Measurements from ENCODE around the gene ADGRG6. TPM values are rescaled to one million over a fixed set of nuclear protein-coding genes. Genes with fewer than 3 reads are reported as not detected.

The ADGRG6 gene
- total RNA-seq, 1 experiment from 2014 or later = 2.5 TPM

GRCh38 chr6:142350309-142350708 is 48.5 kb downstream of the ADGRG6 start:
- Histone ChIP-seq H3K4me1 (ENCODE audit: insufficient read depth, low read length) (no peaks in the 10 kb centered on the region), H2BK15ac (ENCODE audit: low read depth, low read length) (no peak overlapping the region), H3K9ac (ENCODE audit: extremely low read depth, insufficient read length, low read length) (no peak overlapping the region), H3K9me3 (ENCODE audit: control insufficient read depth, low read depth, low read length) (no peaks in the 10 kb centered on the region), H4K5ac (ENCODE audit: insufficient read length, low read depth, low read length) (no peak overlapping the region), H3K4ac (ENCODE audit: low read depth, low read length) (no peak overlapping the region), H4K91ac (ENCODE audit: insufficient read length, low read depth, low read length) (no peak overlapping the region), H2AK5ac (ENCODE audit: insufficient read length, low read length) (no peak overlapping the region), H2BK120ac (ENCODE audit: low read depth, low read length, poor library complexity, severe bottlenecking) (no peak overlapping the region), H4K8ac (replicated peaks; ENCODE audit: insufficient read length, low read depth, low read length) (no peak overlapping the region), H4K20me1 (ENCODE audit: control insufficient read depth, insufficient read depth, insufficient read length) (no peaks in the 10 kb centered on the region), H2BK20ac (ENCODE audit: low read depth, low read length, poor library complexity, severe bottlenecking) (no peak overlapping the region), H3K27ac (ENCODE audit: insufficient read length, low read depth, low read length) (no peak overlapping the region), H3K56ac (ENCODE audit: insufficient read length, low read depth, low read length) (no peak overlapping the region), H3K79me2 (ENCODE audit: insufficient read depth, low read length) (no peaks in the 10 kb centered on the region), H3K27me3 (ENCODE audit: insufficient read depth, low read length) (no peaks in the 10 kb centered on the region), H3K18ac (ENCODE audit: insufficient read length, low read depth, low read length) (no peak overlapping the region), H2AFZ (ENCODE audit: low read length) (no peak overlapping the region), H3K23me2 (ENCODE audit: insufficient read length, low read depth, low read length, poor library complexity, severe bottlenecking) (no peaks in the 10 kb centered on the region), H3K79me1 (ENCODE audit: insufficient read depth, low read depth, low read length, poor library complexity, severe bottlenecking) (no peaks in the 10 kb centered on the region), H3K14ac (ENCODE audit: insufficient read depth, low read length) (no peak overlapping the region), H3T11ph (ENCODE audit: low read length) (no peak overlapping the region), H3K23ac (ENCODE audit: insufficient read length, low read depth, low read length) (no peak overlapping the region), H2BK12ac (ENCODE audit: insufficient read length, low read depth, low read length) (no peak overlapping the region), H2BK5ac (ENCODE audit: insufficient read length, low read length) (no peak overlapping the region), H3K4me2 (ENCODE audit: insufficient read depth, insufficient read length, low read length) (no peak overlapping the region)
- H3K27me3 Mint-ChIP-seq (ENCODE audit: low read depth) = no peaks in the 10 kb centered on the region
- H3K36me3 Mint-ChIP-seq (ENCODE audit: insufficient read depth in 1 of 3, low read depth in 3 of 3) = no peaks in the 10 kb centered on the region; a peak in 1 of 7 replicates
- H3K27ac Mint-ChIP-seq = no peak overlapping the region
- H3K4me1 Mint-ChIP-seq = no peaks in the 10 kb centered on the region
- no CpG with 5 or more reads among the region's 1 CpG for WGBS (ENCODE audit: extremely low coverage, insufficient read length, low lambda C conversion rate)
- no peak for DNase-seq
- no peak overlapping the region for H3K4me3 Mint-ChIP-seq
- H3K9me3 Mint-ChIP-seq = peaks cover 4 to 9% of the 10 kb centered on the region in 2 experiments; a peak in 3 of 5 replicates
- no peak for TF ChIP-seq CTCF (conservative IDR thresholded peaks at IDR 0.05)
